GM18499 (cell line): Measurements from ENCODE around the gene MAP6.

Experiments
- ATAC-seq: cut with Tn5 transposase; IDR thresholded peaks from one replicate; pipeline ENCODE4 v1.9.1; 2021; ENCODE audit warnings: moderate number of reproducible peaks; ENCODE audit not compliant: insufficient read depth, unreplicated experiment

Gene MAP6

DNA sequence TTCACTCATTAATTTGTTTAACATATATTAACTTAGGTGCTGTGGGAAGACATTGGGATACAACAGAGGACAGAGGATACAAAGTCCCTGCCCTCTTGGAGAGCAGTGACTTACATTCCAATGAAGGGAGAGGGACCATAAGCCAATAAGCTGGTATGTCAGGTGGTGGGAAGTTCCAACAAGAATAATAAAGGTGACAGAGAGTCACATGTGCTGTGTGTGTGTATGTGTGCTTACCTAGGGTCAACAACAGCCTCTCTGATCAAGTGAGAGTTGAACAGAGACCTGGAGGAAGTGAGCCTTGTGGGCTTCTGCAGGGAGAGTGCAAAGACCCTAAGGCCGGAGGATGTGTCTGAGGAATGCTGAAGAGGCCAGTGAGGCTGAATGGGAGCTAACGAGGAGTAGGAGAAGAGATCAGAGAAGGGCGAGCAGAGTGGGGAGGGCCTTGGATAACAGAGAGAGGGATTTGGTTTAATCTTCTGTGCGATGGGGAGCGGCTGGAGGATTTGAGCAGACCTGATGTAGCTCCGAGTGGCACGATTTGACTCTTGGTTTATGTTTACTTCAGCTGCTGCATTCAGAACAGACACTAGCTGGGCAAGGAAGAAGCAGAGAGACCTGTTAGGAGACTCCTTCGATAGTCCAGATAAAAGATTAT lies 35.3 kb downstream of the MAP6 start:
- ATAC-seq: no peak

DNA sequence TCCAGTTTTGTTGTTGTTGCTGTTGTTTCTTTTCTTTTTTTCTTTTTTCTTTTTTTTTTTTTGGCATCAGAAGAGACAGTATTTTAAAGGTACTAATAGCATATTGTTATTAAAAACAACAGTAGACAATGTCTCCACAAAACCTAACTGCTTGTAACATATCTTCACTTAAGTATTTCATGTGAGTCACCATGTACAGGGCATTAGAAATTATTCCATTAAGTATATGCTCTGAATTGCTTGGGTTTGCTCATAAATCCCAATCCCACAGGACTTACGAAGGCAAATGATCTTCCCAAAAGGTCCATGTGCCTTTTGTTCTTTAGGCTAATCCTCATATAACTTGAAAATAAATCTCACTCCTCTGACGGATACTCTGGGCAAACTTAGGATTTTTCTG lies 35.9 kb downstream of the MAP6 start:
- ATAC-seq: no peak

DNA sequence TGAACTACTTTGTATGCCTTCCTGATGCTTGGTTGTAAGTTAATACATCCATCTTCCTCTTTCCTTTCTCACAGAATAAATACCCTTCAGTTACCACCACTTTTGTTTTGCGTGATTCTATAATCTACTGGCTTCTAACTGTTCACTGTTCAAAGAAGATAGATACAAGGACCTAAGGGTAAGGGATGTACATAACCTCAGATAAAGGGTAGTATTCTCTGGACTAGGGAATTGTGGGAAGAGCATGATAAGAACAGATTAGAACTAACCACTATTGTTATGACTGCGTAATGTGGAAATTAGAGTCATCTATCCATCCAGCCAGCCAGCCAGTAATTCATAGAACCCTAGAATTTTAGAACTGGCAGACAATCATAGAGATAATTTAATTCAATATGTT lies 36.4 kb downstream of the MAP6 start:
- ATAC-seq: no peak

DNA sequence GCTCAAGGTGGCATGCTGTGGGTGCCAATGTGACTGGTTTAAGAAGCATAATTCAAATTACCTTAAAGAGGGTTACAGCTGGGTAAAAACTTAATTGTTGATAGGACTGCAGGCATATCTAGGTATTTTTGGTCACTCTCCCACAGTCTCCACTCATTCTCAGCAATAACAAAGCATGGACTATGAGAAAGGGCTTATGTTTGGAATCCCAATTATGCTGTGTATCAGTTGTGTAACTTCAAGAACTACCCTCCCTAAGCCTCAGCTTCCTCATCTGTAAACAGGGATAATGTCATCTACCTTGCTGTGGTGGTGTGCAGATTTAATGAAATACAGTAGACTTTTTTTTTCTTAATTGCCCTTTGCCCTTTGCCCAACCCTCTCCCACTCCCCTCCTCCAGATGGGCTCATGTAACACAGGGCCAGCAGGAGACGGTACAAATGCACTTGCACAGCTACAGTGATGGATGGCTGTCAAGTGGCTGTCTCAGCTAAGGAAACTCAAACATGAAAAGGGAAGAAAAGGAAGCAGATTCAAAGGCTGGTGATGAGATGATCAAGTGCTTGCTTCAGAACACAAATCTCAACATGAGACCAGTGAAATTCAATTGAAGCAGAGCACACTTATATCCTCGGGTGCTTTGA lies 37.6 kb downstream of the MAP6 start:
- ATAC-seq: no peak

DNA sequence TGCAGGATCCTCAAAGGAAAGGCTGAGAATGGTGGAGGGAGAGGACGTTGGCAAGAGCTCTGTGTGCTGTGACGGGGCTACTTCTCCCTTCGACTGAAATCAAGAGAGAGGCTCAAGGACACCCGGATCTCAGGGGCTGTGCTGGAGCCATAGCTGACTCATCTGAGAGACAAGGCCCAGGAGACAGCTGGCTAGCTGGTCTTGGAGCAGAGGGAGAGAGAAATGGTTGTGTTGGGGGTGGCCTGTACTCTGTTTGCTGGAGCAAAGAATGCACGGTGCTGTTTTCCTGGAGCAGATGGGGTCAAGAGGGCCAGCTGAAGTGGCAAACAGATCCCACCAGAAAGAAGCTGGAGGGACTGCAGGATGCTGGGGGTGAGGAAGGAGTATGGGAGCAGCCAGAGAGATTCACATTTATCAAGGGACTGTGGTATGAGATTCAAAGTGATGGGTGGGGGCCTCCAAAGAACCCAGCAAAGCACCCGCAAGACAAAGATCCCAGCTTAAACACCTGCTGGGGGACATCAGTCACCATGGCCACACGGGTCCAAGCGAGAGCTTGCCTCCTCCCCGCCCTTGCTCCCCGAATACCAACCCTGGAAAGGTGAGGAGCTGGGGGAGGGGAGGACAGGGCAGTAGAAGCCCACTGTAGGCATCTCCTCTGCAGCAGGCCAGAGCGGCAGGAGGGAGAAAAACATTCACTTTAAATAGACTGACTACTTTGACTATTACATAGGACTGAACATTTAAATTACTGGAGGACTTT lies 40.8 kb downstream of the MAP6 start:
- ATAC-seq: no peak

DNA sequence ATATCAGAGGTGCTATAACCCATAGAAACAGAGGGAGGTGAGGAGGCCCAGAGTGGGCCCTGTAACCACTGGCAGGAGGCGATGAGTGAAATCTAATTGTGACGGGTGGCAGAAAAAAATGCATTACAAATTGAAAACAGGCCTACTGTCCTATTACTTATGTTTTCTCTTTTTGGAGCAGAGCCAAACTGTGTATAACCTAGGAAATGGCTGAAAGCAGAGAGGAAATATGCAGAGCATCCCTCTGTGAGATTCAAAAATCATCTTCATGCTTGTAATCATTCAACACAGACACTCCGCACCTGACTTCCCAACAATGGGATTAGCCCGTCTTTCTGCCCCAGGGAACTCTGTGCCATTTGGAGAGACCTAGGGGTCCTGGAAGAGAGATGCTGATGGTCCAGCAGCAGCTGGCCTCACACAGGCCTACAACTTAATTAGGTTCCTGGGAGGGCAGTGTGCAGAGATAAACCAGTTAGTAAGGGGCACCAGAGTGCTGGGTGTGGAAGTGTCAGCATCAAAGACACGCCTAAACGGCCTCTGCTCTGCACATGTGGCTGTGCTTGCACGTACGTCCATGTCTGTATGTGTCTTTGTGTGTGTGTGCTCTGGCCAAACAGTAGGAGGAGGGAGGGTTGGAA lies 41.8 kb downstream of the MAP6 start:
- ATAC-seq: no peak

DNA sequence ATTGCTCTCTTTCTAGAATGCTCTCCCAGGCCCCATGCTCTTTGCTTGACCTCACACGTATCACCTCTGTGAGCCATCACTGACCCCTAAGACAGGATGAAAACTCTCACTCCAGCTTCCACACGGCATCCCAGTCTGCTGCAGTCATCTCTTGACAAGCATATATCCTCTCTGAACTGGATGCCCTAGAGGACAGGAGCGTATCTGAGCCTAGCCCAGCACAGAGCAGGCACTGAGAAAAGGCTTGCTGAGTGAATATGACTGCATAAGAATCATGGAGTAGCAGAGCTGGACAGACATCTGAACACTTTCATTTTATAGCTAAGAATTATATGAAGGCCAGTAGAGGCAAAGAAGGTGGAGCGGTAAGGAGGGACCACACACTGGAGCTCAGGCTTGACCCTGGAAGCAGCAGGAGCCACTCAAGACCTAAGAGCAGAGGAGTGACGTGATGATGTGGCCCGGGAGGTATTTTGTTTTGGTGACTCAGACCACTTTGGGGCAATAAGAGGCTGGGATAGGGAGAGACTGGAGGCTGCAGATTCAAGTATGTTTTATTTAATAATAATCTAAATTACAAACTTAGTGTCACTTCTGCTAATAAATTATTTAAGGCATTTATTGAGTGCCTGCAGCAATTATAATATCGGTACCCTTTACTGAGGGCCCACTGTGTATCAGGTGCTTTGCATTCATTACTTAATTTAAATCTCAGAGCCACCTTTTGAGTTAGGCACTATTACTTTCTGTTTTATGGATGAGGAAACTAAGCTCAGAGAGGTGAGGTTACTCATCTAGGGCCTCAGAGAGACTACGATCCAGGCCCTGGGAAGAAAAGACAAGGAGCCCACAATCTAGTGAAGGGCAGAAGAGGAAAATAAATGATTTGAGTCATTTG lies 42.6 kb downstream of the MAP6 start:
- no peak for ATAC-seq

DNA sequence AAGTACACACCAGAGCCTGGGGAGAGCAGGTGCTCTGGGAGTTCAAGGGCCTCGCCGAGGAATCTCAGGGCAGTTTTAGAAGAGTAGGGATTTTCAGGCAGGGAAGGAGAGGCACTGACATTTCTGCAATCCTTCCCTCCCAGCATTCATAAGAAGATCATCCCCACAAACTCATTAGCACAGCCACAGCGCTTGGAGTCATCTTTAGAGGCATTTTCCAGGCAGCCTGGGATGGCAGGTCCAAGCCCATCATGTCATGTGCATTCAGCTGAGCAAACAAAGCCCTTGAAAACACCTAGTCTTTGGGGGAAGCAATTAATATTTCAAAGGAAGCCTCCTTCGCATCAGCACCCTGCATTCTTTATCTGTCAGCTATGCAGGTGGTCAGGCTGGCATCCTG lies 43.8 kb downstream of the MAP6 start:
- no peak for ATAC-seq

DNA sequence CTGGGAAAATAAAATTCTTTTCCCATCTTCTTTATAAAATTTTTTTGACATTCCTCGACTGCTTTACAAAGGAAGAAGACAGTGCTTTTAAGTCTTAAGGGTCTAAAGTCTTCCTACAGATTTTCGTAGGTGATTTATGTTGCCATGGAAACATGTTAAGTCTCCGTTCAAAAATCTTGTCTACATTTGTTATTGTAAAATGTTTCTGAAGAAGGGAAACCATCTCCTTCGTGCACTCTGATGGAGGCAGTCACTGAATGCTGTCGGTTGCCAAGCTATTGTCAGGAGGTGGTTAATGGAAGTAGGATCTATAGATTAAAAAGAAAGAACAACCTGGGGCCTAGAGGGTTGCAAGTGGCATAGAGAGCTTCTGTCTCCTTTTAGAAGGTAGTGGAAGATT lies 52.6 kb downstream of the MAP6 start:
- no peak for ATAC-seq

DNA sequence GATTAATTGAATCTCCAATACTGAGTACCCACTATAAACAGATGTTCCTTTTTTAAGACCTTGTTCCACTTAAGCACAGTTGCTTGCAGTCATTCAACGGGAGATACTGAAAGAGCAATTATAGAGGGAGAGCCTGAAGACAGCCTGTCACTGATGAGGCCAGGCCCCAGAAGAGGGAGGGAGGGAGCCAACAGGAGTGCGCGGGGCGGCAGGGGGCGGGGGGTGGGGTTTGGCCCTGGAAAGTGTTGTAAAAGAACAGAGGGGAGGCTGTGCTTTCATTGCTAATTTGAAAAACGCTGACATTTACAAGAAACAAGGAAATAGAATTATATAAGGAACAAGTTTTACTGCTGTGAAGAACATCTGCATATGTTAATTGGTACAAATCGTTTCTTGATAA lies 53.1 kb downstream of the MAP6 start:
- ATAC-seq: no peak

DNA sequence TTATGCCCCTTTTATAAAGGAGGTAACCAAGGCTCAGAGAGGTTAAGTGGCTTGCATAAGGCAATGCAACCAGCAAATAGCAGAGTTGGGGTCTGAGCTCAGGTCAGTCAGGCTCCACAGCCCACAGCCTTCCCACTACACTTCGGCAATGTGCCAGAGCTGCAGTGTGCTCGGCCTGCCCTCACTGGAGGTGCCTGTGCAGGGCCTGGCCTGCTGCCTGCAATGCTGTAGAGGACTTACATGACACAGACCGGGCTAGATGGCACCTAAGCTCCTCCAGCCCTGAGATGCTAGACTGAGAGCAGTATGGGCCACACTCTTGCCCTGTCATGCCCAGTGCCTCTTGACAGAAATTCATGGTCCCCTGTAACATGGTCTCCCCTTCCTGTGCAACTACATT lies 57.0 kb downstream of the MAP6 start:
- ATAC-seq: no peak

DNA sequence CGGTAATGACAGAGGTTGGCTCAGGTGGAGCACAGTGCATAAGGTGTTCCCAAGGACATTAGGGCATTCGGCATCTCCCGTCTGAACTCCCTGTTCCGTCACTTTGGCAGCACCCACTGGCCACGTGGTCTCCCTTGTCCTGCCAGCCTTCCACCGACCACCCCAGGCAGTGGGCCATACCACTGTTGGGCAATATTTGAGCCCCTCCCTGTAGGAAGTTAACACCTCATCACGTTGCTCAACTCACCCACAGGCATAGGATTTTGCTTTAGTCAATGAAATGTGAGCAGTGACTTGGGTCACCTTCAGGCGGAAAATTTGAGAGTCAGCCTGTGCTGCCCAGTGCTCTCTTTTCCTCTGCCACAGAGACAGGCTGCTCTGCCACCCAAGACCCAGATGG lies 62.7 kb downstream of the MAP6 start:
- no peak for ATAC-seq

DNA sequence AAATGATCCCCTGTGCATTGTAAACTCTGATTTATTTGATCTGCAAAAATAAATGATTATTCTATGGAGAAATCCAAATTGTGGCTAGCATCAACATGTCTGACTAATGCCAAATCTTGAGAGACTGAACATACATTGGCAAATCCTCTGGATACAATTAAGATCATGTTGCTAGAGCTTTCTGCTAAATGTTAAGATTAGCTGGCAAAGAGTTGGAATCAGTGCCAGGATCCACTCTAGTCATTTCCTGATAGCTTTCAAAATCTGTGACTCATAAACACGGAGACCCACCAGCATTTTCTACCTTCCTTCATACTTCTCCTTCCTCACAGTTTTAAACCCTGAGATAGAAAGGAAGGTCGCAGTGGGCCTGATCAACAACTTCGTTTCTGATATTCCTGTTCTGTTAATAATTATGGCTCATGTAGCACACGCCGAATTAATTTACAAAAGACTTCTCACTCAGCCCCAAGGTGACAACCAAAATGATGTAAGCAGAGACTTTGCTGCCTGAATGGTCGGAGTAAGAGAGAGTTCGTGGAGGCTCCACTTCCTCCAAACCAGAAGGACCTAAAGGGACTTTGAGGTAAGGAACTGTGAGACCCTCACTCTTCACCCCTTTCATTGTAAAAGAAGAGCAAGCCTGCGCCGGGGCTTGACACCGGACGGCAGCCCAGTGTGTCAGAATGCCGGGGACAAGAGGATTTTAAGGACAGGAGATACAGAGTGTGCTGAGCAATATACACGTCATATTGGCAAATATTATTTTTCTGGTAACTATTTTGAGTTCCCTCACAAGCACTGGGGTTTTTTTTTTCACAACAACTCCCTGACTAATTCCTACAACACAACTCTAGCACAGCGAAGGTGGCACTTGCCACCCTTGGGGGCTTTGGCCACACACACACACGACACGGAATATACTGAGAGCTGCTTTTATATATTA lies 64.8 kb downstream of the MAP6 start:
- ATAC-seq: no peak

DNA sequence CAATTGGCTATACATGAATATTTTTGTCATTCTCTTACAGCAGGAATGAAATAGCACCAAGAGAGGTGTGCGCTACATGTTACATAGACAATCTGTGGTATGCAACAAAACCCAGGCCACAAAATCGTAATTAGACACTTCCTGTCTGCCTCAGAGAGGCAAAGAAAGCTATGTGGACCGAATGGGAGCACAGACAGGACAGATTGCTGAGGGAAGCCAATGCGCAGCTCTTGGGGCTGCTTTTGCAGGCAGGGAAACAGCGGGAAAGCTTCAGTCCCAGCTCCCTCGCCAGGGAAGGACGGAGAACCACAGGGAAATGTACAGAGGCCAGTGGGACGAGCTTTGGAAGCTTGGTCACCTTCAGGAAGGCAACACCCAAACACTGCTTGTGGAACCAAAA lies 65.9 kb downstream of the MAP6 start:
- no peak for ATAC-seq

DNA sequence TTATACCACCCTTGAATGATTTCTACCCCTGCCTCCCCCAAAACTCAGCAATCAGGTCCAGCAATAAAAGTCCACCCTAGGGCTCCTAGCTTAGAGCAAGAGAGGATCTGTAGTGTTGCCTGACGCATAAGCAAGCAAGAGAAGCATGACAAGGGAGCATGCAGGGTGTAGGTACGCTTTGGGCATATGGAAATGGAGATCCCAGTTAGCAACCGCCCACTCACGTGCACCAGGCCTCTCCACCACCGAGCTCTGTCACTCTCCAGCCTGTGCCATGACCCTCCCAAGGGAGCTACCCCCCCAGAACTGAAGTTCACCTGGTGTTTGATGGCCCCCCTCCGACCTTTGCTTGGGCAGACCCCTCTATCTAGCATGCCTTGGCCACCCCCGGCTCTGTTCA lies 67.3 kb downstream of the MAP6 start:
- no peak for ATAC-seq

DNA sequence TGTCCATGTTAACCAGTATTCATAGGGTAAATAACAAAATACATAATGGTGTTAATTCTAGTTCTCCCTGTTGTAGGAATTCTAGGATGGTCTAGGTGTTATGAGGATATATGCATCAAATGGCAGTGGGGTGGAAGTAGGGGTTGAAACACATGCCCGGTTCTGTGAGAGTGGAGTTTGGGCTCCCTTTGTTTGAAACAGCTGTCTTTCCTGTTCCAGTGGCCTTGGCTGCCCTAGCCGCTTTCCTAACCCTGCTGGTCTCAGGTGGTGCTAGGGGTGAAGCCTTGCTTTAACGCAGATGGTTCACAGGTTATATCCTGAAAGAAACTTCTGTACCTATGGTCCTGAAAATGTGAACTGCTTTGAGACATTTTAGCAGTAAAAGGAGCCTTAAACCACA lies 68.5 kb downstream of the MAP6 start:
- no peak for ATAC-seq

DNA sequence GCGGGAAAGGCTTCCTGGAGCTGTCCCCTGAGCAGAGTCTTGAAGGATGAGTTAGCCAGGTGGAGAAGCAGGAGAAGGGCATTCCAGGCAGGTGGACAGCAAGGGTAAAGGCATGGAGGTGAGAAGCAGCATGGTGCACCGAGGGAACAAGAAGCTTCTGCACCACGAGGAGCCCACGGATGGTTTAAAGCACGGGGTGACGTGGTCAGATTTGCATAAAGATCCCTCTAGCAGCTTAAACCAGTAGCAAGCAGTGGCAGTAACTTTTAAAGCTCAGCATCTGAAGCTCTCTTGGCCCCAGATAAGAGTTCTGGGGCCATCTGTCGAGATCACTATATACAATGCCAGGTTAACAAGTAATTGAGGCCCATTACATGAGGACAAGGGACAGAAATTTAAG lies 69.9 kb downstream of the MAP6 start:
- no peak for ATAC-seq

DNA sequence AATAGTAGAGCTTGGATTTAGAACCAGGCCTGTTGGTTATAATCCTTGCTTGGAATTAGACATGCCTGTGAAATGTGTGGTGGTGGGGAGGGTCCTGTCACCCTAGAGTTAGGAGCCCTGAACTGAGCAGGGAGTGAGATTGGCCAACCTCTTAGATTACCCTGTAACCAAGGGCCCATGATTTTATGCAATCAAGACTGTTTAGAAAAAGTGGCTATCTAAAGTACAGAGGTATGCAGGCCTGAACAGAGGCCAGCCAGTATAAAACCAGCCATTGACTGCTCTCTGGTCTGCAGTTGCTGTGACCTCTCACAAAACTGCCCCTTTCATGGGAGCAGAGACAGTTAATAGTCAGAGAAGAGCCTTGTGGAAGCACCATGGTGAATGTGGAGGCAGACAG lies 70.6 kb downstream of the MAP6 start:
- ATAC-seq: no peak

DNA sequence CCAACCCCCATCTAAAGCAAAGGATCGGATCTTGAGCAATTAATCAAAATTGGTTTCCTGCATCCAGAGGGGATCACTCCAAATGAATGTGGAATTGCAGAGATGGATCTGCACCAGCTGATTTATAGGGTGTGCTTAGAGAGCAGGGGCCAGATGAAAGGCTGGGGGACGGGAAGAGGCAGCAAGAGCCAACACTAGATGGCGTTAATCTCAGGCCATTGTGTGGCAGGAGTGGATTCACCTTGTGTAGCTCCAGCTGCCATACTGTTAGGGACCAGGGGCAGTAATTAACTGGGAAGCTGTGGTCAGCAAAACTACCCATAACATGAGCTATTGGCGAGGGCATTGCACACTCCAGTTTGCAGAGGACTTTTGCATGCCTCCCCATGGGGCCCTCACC lies 71.2 kb downstream of the MAP6 start:
- ATAC-seq: no peak
